B cell (primary cell): ENCODE results near the gene SPG7. TPM values are rescaled to one million over a fixed set of nuclear protein-coding genes. Genes with fewer than 3 reads are reported as not detected.

Experiments used
- ATAC-seq: fragments of 200-7000 bp; cut with Tn5 transposase; one replicate; pipeline ENCODE4 v1.10.0; 2021; ENCODE audit warnings: low read depth, mild to moderate bottlenecking, moderate number of reproducible peaks, moderate library complexity
- CTCF ChIA-PET: fragments of 350-600 bp; sonication (Branson Sonifier 250); formaldehyde crosslinking; loops from one replicate; lab custom pipeline; 2021; ENCODE audit warnings: antibody characterized with exemption, inconsistent platforms; lab: Charles Lee
- POLR2A ChIA-PET: fragments of 350-600 bp; sonication (Branson Sonifier 250); formaldehyde crosslinking; loops from one replicate; lab custom pipeline; 2021; ENCODE audit warnings: antibody characterized with exemption; lab: Charles Lee
- DNase-seq: peaks from one replicate; pipeline ENCODE4 v3.0.0; 2013
- H2AFZ ChIP-seq: 2 replicates; pipeline ENCODE4 v1.6.1; 2012; ENCODE audit warnings: mild to moderate bottlenecking, low read depth, low read length; ENCODE audit not compliant: insufficient read depth, poor library complexity, severe bottlenecking
- H3K27ac ChIP-seq, 2 donors: 1 replicate in 1 of 2; 2 replicates in 1 of 2; pipeline ENCODE4 v1.5.1; 2012 to 2013; ENCODE audit warnings: low read length in 2 of 2, mild to moderate bottlenecking in 2 of 2, moderate library complexity in 1 of 2
- H3K27me3 ChIP-seq, 4 experiments: fragments of 200-600 bp in 1 of 4; sonication (generic) in 1 of 4; replicated peaks in 1 of 4; 1 replicate in 2 of 4; 2 replicates in 2 of 4; pipeline versions ENCODE4 v1.6.1 to v1.7.0; 2013 to 2016; ENCODE audit warnings: low read length in 3 of 4, mild to moderate bottlenecking in 2 of 4, mixed read lengths in 1 of 4, moderate library complexity in 1 of 4; ENCODE audit not compliant: insufficient read depth in 4 of 4, control insufficient read depth in 3 of 4; ENCODE audit errors: control extremely low read depth in 1 of 4
- H3K36me3 ChIP-seq, 2 experiments: replicated peaks in 1 of 2; 1 replicate in 1 of 2; 2 replicates in 1 of 2; pipeline versions ENCODE4 v1.6.1 to v1.7.1; 2013; ENCODE audit warnings: low read length in 1 of 2; ENCODE audit not compliant: insufficient read depth in 2 of 2, control insufficient read depth in 1 of 2; ENCODE audit errors: control extremely low read depth in 1 of 2, extremely low read depth in 1 of 2
- H3K4me1 ChIP-seq, 2 donors: fragments of 200-600 bp in 1 of 2; sonication (generic) in 1 of 2; 1 replicate in 1 of 2; 2 replicates in 1 of 2; pipeline versions ENCODE4 v1.5.1 to v1.6.1; 2013 to 2017; ENCODE audit warnings: low read length in 2 of 2; ENCODE audit not compliant: control insufficient read depth in 2 of 2, insufficient read depth in 2 of 2
- H3K4me2 ChIP-seq: replicated peaks from 2 replicates; pipeline ENCODE3; 2012; ENCODE audit warnings: mild to moderate bottlenecking, low read depth, low read length; ENCODE audit not compliant: poor library complexity, severe bottlenecking
- H3K4me3 ChIP-seq, 5 experiments: fragments of 200-600 bp in 1 of 5; sonication (generic) in 1 of 5; 1 replicate in 3 of 5; 2 replicates in 2 of 5; pipeline versions ENCODE4 v1.5.1 to v1.7.0; 2011 to 2016; ENCODE audit warnings: low read length in 4 of 5, mild to moderate bottlenecking in 4 of 5, low read depth in 2 of 5, control low read depth in 1 of 5, moderate library complexity in 1 of 5; ENCODE audit not compliant: insufficient read depth in 1 of 5; ENCODE audit errors: control extremely low read depth in 1 of 5, extremely low read depth in 1 of 5
- H3K79me2 ChIP-seq: fragments of 200-600 bp; sonication (generic); one replicate; pipeline ENCODE4 v1.6.0; 2016; ENCODE audit warnings: low read length; ENCODE audit not compliant: control insufficient read depth, insufficient read depth
- H3K9ac ChIP-seq: fragments of 200-600 bp; sonication (generic); 2 replicates; pipeline ENCODE4 v1.6.1; 2017; ENCODE audit warnings: mild to moderate bottlenecking, low read length, moderate library complexity
- H3K9me3 ChIP-seq, 3 donors: one replicate each; pipeline versions ENCODE4 v1.6.1 to v1.7.1; 2013; ENCODE audit warnings: low read length in 2 of 3; ENCODE audit not compliant: control insufficient read depth in 2 of 3, insufficient read depth in 1 of 3; ENCODE audit errors: control extremely low read depth in 1 of 3
- H4K20me1 ChIP-seq: 2 replicates; pipeline ENCODE4 v1.6.0; 2012; ENCODE audit warnings: mild to moderate bottlenecking, low read length; ENCODE audit not compliant: insufficient read depth, control insufficient read depth, poor library complexity, severe bottlenecking
- H3K27ac Mint-ChIP-seq: one replicate; pipeline ENCODE4 v1.8.0; 2021; ENCODE audit warnings: mixed read lengths
- H3K27me3 Mint-ChIP-seq: one replicate; pipeline ENCODE4 v1.8.0; 2021; ENCODE audit warnings: mixed read lengths
- H3K4me1 Mint-ChIP-seq: one replicate; pipeline ENCODE4 v1.8.0; 2021; ENCODE audit warnings: mixed read lengths
- H3K4me3 Mint-ChIP-seq: one replicate; pipeline ENCODE4 v1.8.0; 2021; ENCODE audit warnings: mixed read lengths
- H3K9me3 Mint-ChIP-seq: one replicate; pipeline ENCODE4 v1.8.0; 2022; ENCODE audit warnings: mixed read lengths; ENCODE audit not compliant: insufficient read depth
- EZH2 ChIP-seq: IDR thresholded peaks from 2 replicates; pipeline ENCODE4 v1.6.1; 2012; ENCODE audit warnings: borderline replicate concordance, low read depth, mild to moderate bottlenecking, moderate library complexity, low read length; ENCODE audit not compliant: insufficient read depth, poor library complexity, severe bottlenecking
- WGBS: methylation state at CpG from one replicate; pipeline ENCODE4 v1.1.5; 2013; ENCODE audit warnings: missing lambda C conversion rate; ENCODE audit not compliant: insufficient coverage; 5-methylcytosine and 5-hydroxymethylcytosine counted together
- intact Hi-C: fragments of 100-400 bp; cut with micrococcal nuclease; formaldehyde crosslinking; loops from one replicate; pipeline ENCODE4 v1.10.0; 2022
- polyA plus RNA-seq: library from polyadenylated mRNA; depleted of rRNA; stranded (reverse); fragments of >200 nt; gene quantifications from 2 replicates; pipeline ENCODE4 v1.2.3, GENCODE V29; 2012
- total RNA-seq, 2 donors: library from RNA; stranded (reverse); fragments of 120-200 nt in 1 of 2; gene quantifications; 1 replicate in 1 of 2; 2 replicates in 1 of 2; pipeline versions ENCODE4 v1.2.3 to v1.2.4, GENCODE V29; 2013 to 2022
- TF ChIP-seq, protein P1 (sequence below): fragments of 200-600 bp; IDR thresholded peaks from one replicate; pipeline ENCODE4 v1.8.0; 2022; ENCODE audit warnings: antibody characterized with exemption, mild to moderate bottlenecking

Gene SPG7
- total and polyA plus RNA-seq, 2 donors (not counting 1 experiment from before 2014, with no cell fraction given), result 146 to 157 TPM

DNA sequence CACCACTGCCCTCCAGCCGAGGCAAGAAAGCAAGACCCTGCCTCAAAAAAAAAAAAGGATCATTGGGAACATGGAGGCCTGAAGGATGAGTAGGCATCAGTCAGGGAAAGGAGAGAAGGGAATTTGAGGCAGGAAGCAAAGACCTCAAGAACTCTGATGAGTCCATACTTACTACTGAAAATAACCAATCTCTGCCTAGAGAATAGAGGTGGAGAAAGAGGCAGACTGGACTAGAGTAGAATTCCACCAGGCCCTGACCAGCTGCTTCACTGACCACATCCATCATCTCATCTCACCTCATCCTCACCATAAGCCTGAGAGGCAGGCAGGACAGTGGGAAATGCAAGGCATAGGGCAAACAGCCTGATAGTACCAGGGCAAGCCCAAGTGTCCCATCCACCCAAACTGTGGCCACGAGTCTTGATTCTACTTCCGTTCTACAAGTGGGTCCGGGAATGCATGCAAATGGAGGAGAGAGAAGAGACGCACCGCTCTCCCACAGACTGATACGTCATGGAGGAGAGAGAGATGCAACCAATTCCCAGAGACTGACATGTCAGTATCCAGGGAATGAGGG is 35.0 kb upstream of the SPG7 start:
- H3K36me3 ChIP-seq, result no peaks in the 10 kb centered on the region
- H2AFZ ChIP-seq, result no peak overlapping the region
- no peak overlapping the region for H3K4me2 ChIP-seq
- TF ChIP-seq, protein P1, sequence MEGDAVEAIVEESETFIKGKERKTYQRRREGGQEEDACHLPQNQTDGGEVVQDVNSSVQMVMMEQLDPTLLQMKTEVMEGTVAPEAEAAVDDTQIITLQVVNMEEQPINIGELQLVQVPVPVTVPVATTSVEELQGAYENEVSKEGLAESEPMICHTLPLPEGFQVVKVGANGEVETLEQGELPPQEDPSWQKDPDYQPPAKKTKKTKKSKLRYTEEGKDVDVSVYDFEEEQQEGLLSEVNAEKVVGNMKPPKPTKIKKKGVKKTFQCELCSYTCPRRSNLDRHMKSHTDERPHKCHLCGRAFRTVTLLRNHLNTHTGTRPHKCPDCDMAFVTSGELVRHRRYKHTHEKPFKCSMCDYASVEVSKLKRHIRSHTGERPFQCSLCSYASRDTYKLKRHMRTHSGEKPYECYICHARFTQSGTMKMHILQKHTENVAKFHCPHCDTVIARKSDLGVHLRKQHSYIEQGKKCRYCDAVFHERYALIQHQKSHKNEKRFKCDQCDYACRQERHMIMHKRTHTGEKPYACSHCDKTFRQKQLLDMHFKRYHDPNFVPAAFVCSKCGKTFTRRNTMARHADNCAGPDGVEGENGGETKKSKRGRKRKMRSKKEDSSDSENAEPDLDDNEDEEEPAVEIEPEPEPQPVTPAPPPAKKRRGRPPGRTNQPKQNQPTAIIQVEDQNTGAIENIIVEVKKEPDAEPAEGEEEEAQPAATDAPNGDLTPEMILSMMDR, result no peak
- TF ChIP-seq EZH2, result no peak
- CTCF ChIA-PET, result interaction anchor here (1.5 kb wide), 1 partner anchor 138 kb away, joined by 3 read pairs; no protein-coding TSS in a partner anchor
- no peaks in the 10 kb centered on the region for H3K27me3 ChIP-seq
- no peak for ATAC-seq
- WGBS, result 100% methylated on average over 5 of the region's 7 CpGs
- Mint-ChIP-seq H3K4me1 (peaks cover 76% of the 10 kb centered on the region), H3K27ac (no peak overlapping the region), H3K9me3 (no peaks in the 10 kb centered on the region), H3K27me3 (no peaks in the 10 kb centered on the region), H3K4me3 (no peak overlapping the region)
- peaks cover 47 to 71% of the 10 kb centered on the region in 2 donors for H3K4me1 ChIP-seq
- peaks cover 99% of the 10 kb centered on the region for H4K20me1 ChIP-seq
- intact Hi-C loops, result no loop called here
- no peaks in the 10 kb centered on the region for H3K9me3 ChIP-seq
- DNase-seq, result no peak
- H3K9ac ChIP-seq, result no peak overlapping the region
- peaks cover 100% of the 10 kb centered on the region for H3K79me2 ChIP-seq
- POLR2A ChIA-PET, result no interaction called here
- no peak overlapping the region for H3K4me3 ChIP-seq
- H3K27ac ChIP-seq, result no peak overlapping the region

- Mint-ChIP-seq H3K9me3 (no peaks in the 10 kb centered on the region), H3K27me3 (no peaks in the 10 kb centered on the region), H3K4me1 (peaks cover 81% of the 10 kb centered on the region), H3K4me3 (no peak overlapping the region), H3K27ac (no peak overlapping the region)
- H3K4me2 ChIP-seq, result no peak overlapping the region
- H4K20me1 ChIP-seq, result peaks cover 99% of the 10 kb centered on the region
- H3K27me3 ChIP-seq, result no peaks in the 10 kb centered on the region
- intact Hi-C loops, result no loop called here
- CTCF ChIA-PET, result no interaction called here
- H2AFZ ChIP-seq, result no peak overlapping the region
- ATAC-seq (no peak), DNase-seq (no peak)
- no peak overlapping the region for H3K27ac ChIP-seq
- TF ChIP-seq, protein P1, result no peak
- no peak for TF ChIP-seq EZH2
- no peak overlapping the region for H3K9ac ChIP-seq
- peaks cover 53 to 78% of the 10 kb centered on the region in 2 donors for H3K4me1 ChIP-seq
- no peak overlapping the region for H3K4me3 ChIP-seq
- WGBS, result 100% methylated on average over 4 of the region's 9 CpGs
- H3K79me2 ChIP-seq, result peaks cover 100% of the 10 kb centered on the region
- H3K9me3 ChIP-seq, result no peaks in the 10 kb centered on the region
- POLR2A ChIA-PET, result no interaction called here
- no peaks in the 10 kb centered on the region for H3K36me3 ChIP-seq
Measured at GRCh38 chr16:89473791-89474414, 34.3 kb upstream of the SPG7 start.
